Trophoblast cell (in vitro differentiated cells and primary cell): Measurements from ENCODE around the gene BMPER.
A peak's percentile ranks its signal among the peaks of the same experiment; 100 is the strongest.

Experiments used
- DNase-seq, 2 donors: peaks; one replicate each; pipeline ENCODE4 v3.0.0-alpha.2; 2016
- H2AFZ ChIP-seq: 2 replicates; pipeline ENCODE4 v1.6.1; 2013; ENCODE audit warnings: low read length, moderate library complexity, mild to moderate bottlenecking; ENCODE audit not compliant: insufficient read depth, poor library complexity
- H2AK5ac ChIP-seq: 2 replicates; pipeline ENCODE4 v1.6.1; 2013; ENCODE audit warnings: mild to moderate bottlenecking, low read length
- H2BK120ac ChIP-seq: 2 replicates; pipeline ENCODE4 v1.6.1; 2013; ENCODE audit warnings: low read length, mild to moderate bottlenecking, moderate library complexity; ENCODE audit not compliant: insufficient read depth, poor library complexity
- H2BK12ac ChIP-seq: 2 replicates; pipeline ENCODE4 v1.6.1; 2013; ENCODE audit warnings: mild to moderate bottlenecking, low read length, moderate library complexity
- H2BK5ac ChIP-seq: 2 replicates; pipeline ENCODE4 v1.6.1; 2013; ENCODE audit warnings: low read length, low read depth, moderate library complexity, mild to moderate bottlenecking; ENCODE audit not compliant: poor library complexity
- H3K14ac ChIP-seq: 2 replicates; pipeline ENCODE4 v1.6.1; 2013; ENCODE audit warnings: mild to moderate bottlenecking, low read length
- H3K18ac ChIP-seq: 2 replicates; pipeline ENCODE4 v1.6.1; 2013; ENCODE audit warnings: mild to moderate bottlenecking, low read length
- H3K23ac ChIP-seq: 2 replicates; pipeline ENCODE4 v1.6.1; 2013; ENCODE audit warnings: low read length
- H3K27ac ChIP-seq: 2 replicates; pipeline ENCODE4 v1.5.1; 2013; ENCODE audit warnings: low read depth, mild to moderate bottlenecking, inconsistent platforms, low read length, moderate library complexity
- H3K27me3 ChIP-seq: 2 replicates; pipeline ENCODE4 v1.6.1; 2013; ENCODE audit warnings: inconsistent platforms, mild to moderate bottlenecking, low read length, moderate library complexity; ENCODE audit not compliant: insufficient read depth
- H3K36me3 ChIP-seq, 2 experiments: 1 replicate in 1 of 2; 2 replicates in 1 of 2; pipeline ENCODE4 v1.6.1; 2013; ENCODE audit warnings: low read length in 2 of 2, mild to moderate bottlenecking in 2 of 2, moderate library complexity in 1 of 2; ENCODE audit not compliant: insufficient read depth in 2 of 2, control insufficient read depth in 1 of 2
- H3K4ac ChIP-seq: 2 replicates; pipeline ENCODE4 v1.6.1; 2013; ENCODE audit warnings: low read depth, mild to moderate bottlenecking, low read length, moderate library complexity
- H3K4me1 ChIP-seq, 2 experiments: 1 replicate in 1 of 2; 2 replicates in 1 of 2; pipeline ENCODE4 v1.6.1; 2013; ENCODE audit warnings: low read length in 2 of 2, mild to moderate bottlenecking in 2 of 2, moderate library complexity in 1 of 2; ENCODE audit not compliant: insufficient read depth in 2 of 2, control insufficient read depth in 1 of 2
- H3K4me2 ChIP-seq: 2 replicates; pipeline ENCODE4 v1.6.1; 2013; ENCODE audit warnings: inconsistent platforms, mild to moderate bottlenecking, low read length, moderate library complexity
- H3K4me3 ChIP-seq: 2 replicates; pipeline ENCODE4 v1.5.1; 2013; ENCODE audit warnings: mild to moderate bottlenecking, low read depth, low read length, inconsistent platforms
- H3K79me1 ChIP-seq: one replicate; pipeline ENCODE4 v1.6.1; 2013; ENCODE audit warnings: low read length
- H3K79me2 ChIP-seq: 2 replicates; pipeline ENCODE4 v1.6.1; 2013; ENCODE audit warnings: low read length, mild to moderate bottlenecking; ENCODE audit not compliant: control insufficient read depth, insufficient read depth, poor library complexity
- H3K9ac ChIP-seq: 2 replicates; pipeline ENCODE4 v1.6.1; 2013; ENCODE audit warnings: mild to moderate bottlenecking, low read length
- H3K9me3 ChIP-seq: 2 replicates; pipeline ENCODE4 v1.6.1; 2013; ENCODE audit warnings: low read depth, mild to moderate bottlenecking, control low read depth, inconsistent platforms, low read length; ENCODE audit not compliant: insufficient read depth
- H4K12ac ChIP-seq: 2 replicates; pipeline ENCODE4 v1.6.1; 2013; ENCODE audit warnings: low read depth, mild to moderate bottlenecking, low read length, moderate library complexity
- H4K8ac ChIP-seq: 2 replicates; pipeline ENCODE4 v1.6.1; 2013; ENCODE audit warnings: low read depth, mild to moderate bottlenecking, low read length, moderate library complexity
- H4K91ac ChIP-seq: one replicate; pipeline ENCODE4 v1.6.1; 2013; ENCODE audit warnings: low read depth, mild to moderate bottlenecking, low read length, moderate library complexity
- WGBS: extraction: QIAGEN DNeasy Blood & Tissue Kit; methylation state at CpG from one replicate; pipeline ENCODE4 v1.1.7; 2013; ENCODE audit warnings: missing lambda C conversion rate; ENCODE audit not compliant: insufficient read length, insufficient coverage; ENCODE audit errors: extremely low coverage; 5-methylcytosine and 5-hydroxymethylcytosine counted together

Gene BMPER

DNA sequence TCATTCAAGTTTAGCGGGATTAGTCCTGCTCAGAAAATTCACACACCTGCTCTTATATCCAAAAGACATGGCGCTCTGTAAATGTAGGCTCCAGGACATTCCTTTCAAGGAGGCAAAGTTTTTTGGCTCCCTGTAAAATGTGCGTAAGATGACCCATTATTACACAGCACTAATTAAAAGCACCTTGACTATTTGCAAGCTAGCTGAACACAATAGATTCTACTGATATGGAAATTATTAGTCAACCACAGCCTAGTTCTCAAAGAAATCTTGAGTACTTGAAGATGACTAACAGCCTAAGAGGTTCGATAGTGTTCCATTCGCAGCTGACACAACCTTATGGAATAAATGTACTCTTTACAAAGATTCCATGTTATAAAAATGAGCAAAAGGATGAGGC, 175.2 kb downstream of the BMPER start:
- no CpG with 5 or more reads among the region's 5 CpGs for WGBS
- H3K4me1 ChIP-seq: no peaks in the 10 kb centered on the region
- no peak overlapping the region for H3K23ac ChIP-seq
- H3K4me3 ChIP-seq: no peak overlapping the region
- H3K79me1 ChIP-seq: no peaks in the 10 kb centered on the region
- no peak for DNase-seq
- no peaks in the 10 kb centered on the region for H3K9me3 ChIP-seq
- no peak overlapping the region for H3K4me2 ChIP-seq
- H3K9ac ChIP-seq: no peak overlapping the region
- H3K18ac ChIP-seq: no peak overlapping the region
- no peaks in the 10 kb centered on the region for H3K79me2 ChIP-seq
- H2BK5ac ChIP-seq: no peak overlapping the region
- H2AFZ ChIP-seq: no peak overlapping the region
- H3K27me3 ChIP-seq: no peaks in the 10 kb centered on the region
- no peak overlapping the region for H4K12ac ChIP-seq
- H3K14ac ChIP-seq: no peak overlapping the region
- no peaks in the 10 kb centered on the region for H3K36me3 ChIP-seq
- no peak overlapping the region for H4K91ac ChIP-seq
- no peak overlapping the region for H2BK12ac ChIP-seq
- H3K27ac ChIP-seq: no peak overlapping the region
- no peak overlapping the region for H2AK5ac ChIP-seq
- no peak overlapping the region for H2BK120ac ChIP-seq
- no peak overlapping the region for H4K8ac ChIP-seq
- no peak overlapping the region for H3K4ac ChIP-seq

DNA sequence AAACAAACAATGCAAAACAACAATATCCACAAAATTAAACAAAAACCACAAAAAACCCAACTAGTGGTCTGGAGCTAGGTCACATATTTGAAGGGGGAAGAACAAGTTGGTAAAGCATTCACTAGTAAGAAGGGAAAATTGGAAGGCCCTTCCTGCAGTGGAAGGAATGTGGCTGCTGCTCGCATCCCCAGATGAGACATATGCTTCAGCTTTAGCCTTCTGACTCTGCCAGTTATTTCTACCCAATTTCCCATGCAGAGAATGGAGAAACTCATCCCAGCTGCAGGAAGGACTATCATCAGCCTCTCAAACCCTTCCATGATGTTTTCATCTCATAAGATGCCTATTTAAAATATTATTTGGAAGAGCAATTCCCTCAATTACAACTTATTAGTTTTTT, 176.6 kb downstream of the BMPER start:
- no peak overlapping the region for H2BK5ac ChIP-seq

DNA sequence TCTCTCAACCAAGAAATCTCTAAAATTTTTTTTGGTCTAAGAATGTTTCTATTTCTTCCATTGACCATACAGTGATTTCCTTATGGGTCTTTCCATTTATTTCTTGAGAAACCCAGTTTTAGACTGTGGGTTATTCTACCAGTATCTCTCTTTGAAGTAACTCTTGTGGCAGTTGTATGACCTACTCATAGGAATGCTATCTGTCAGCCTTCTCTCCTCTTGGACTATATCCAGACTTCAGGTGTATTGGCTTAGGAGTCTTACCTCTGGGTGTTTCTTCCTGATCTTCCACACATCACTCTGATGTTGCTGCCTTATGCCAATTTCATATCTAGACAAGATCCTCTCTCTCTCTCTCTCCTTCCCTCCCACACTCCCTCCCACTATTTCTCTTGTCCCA, 178.1 kb downstream of the BMPER start:
- H3K27ac ChIP-seq: no peak overlapping the region
- H4K12ac ChIP-seq: no peak overlapping the region
- no peak overlapping the region for H3K4me2 ChIP-seq
- no peak overlapping the region for H4K8ac ChIP-seq
- no peak overlapping the region for H2BK12ac ChIP-seq
- no peak overlapping the region for H3K4ac ChIP-seq
- no peak overlapping the region for H3K4me3 ChIP-seq
- no peaks in the 10 kb centered on the region for H3K4me1 ChIP-seq
- no peak overlapping the region for H3K14ac ChIP-seq
- H3K27me3 ChIP-seq: no peaks in the 10 kb centered on the region
- DNase-seq: peak in 1 of 2 donors; percentile 74
- no peak overlapping the region for H4K91ac ChIP-seq
- H3K36me3 ChIP-seq: no peaks in the 10 kb centered on the region
- H3K79me1 ChIP-seq: no peaks in the 10 kb centered on the region
- no peak overlapping the region for H2BK5ac ChIP-seq
- H2BK120ac ChIP-seq: no peak overlapping the region
- H3K9me3 ChIP-seq: no peaks in the 10 kb centered on the region
- H2AK5ac ChIP-seq: no peak overlapping the region
- no peak overlapping the region for H2AFZ ChIP-seq
- H3K79me2 ChIP-seq: no peaks in the 10 kb centered on the region
- H3K9ac ChIP-seq: no peak overlapping the region
- no peak overlapping the region for H3K18ac ChIP-seq
- no peak overlapping the region for H3K23ac ChIP-seq

More for the DNA sequence above, 176.6 kb downstream of the BMPER start:
- H3K18ac ChIP-seq: no peak overlapping the region
- no peak overlapping the region for H3K4me3 ChIP-seq
- H3K4me2 ChIP-seq: no peak overlapping the region
- H3K36me3 ChIP-seq: no peaks in the 10 kb centered on the region
- H3K4me1 ChIP-seq: no peaks in the 10 kb centered on the region
- no peak overlapping the region for H3K27ac ChIP-seq
- H3K14ac ChIP-seq: no peak overlapping the region
- H4K91ac ChIP-seq: no peak overlapping the region
- H2AFZ ChIP-seq: no peak overlapping the region
- H3K79me1 ChIP-seq: no peaks in the 10 kb centered on the region
- no peak overlapping the region for H4K8ac ChIP-seq
- no peak overlapping the region for H3K9ac ChIP-seq
- H3K27me3 ChIP-seq: no peaks in the 10 kb centered on the region
- H2AK5ac ChIP-seq: no peak overlapping the region
- no peaks in the 10 kb centered on the region for H3K9me3 ChIP-seq
- WGBS: no CpG with 5 or more reads among the region's 1 CpG
- no peak overlapping the region for H3K4ac ChIP-seq
- H2BK12ac ChIP-seq: no peak overlapping the region
- no peak for DNase-seq
- H3K23ac ChIP-seq: no peak overlapping the region
- no peak overlapping the region for H2BK120ac ChIP-seq
- H3K79me2 ChIP-seq: no peaks in the 10 kb centered on the region
- H4K12ac ChIP-seq: no peak overlapping the region

DNA sequence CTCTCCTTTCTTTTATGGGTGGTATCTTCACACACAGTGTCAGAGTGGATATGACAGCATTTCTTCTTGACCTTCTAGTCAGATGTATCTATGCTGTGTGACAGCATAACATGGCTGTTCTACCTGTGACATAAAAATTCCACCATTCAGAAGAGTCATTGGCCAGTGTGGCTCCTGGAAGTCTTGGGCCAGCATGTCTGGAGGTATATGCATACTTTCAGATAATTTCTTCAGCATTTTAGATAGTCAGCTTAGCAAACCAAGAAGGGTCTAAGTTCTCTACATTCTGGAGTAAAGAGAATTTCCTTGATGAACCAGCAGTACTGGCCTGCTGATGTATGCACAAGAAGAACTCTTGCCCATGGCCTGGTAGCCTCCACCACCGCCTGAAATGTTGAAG, 179.3 kb downstream of the BMPER start:
- no peak overlapping the region for H3K14ac ChIP-seq
- no peak overlapping the region for H3K4ac ChIP-seq
- peak; percentile 74 to 93 for DNase-seq
- H3K79me1 ChIP-seq: no peaks in the 10 kb centered on the region
- no peak overlapping the region for H3K27ac ChIP-seq
- H2BK5ac ChIP-seq: no peak overlapping the region
- no peak overlapping the region for H3K4me3 ChIP-seq
- H3K4me1 ChIP-seq: no peaks in the 10 kb centered on the region
- no peak overlapping the region for H2AK5ac ChIP-seq
- H3K4me2 ChIP-seq: no peak overlapping the region
- H3K9me3 ChIP-seq: no peaks in the 10 kb centered on the region
- H3K36me3 ChIP-seq: no peaks in the 10 kb centered on the region
- no peak overlapping the region for H2BK12ac ChIP-seq
- WGBS: no CpG with 5 or more reads among the region's 1 CpG
- no peak overlapping the region for H4K12ac ChIP-seq
- H3K27me3 ChIP-seq: no peaks in the 10 kb centered on the region
- H3K9ac ChIP-seq: no peak overlapping the region
- H2AFZ ChIP-seq: no peak overlapping the region
- no peak overlapping the region for H3K18ac ChIP-seq
- no peak overlapping the region for H4K91ac ChIP-seq
- no peak overlapping the region for H2BK120ac ChIP-seq
- no peak overlapping the region for H4K8ac ChIP-seq
- no peaks in the 10 kb centered on the region for H3K79me2 ChIP-seq
- H3K23ac ChIP-seq: no peak overlapping the region
